Activated naive CD8-positive, alpha-beta T cell treated with anti-CD3 and anti-CD28 coated beads, Interleukin-2, amount 50 U/mL, for 24 hours (primary cell): ENCODE measurements around the gene NPL.

Experiments
- ATAC-seq: fragments of 150-1000 bp; cut with Tn5 transposase; one replicate; pipeline ENCODE4 v1.10.0; 2021
- DNase-seq: peaks from one replicate; pipeline ENCODE4 v3.0.0; 2021
- H3K27ac Mint-ChIP-seq: one replicate; pipeline ENCODE4 v1.8.0; 2021; ENCODE audit warnings: mild to moderate bottlenecking, mixed read lengths
- H3K27me3 Mint-ChIP-seq: one replicate; pipeline ENCODE4 v1.8.0; 2021; ENCODE audit warnings: mixed read lengths
- H3K36me3 Mint-ChIP-seq: one replicate; pipeline ENCODE4 v1.8.0; 2021; ENCODE audit warnings: low read depth, mixed read lengths
- H3K4me1 Mint-ChIP-seq: one replicate; pipeline ENCODE4 v1.8.0; 2021; ENCODE audit warnings: mixed read lengths
- H3K4me3 Mint-ChIP-seq: one replicate; pipeline ENCODE4 v1.8.0; 2021; ENCODE audit warnings: mild to moderate bottlenecking, moderate library complexity, mixed read lengths
- H3K9me3 Mint-ChIP-seq: one replicate; pipeline ENCODE4 v1.8.0; 2021; ENCODE audit warnings: mixed read lengths

NPL gene

DNA sequence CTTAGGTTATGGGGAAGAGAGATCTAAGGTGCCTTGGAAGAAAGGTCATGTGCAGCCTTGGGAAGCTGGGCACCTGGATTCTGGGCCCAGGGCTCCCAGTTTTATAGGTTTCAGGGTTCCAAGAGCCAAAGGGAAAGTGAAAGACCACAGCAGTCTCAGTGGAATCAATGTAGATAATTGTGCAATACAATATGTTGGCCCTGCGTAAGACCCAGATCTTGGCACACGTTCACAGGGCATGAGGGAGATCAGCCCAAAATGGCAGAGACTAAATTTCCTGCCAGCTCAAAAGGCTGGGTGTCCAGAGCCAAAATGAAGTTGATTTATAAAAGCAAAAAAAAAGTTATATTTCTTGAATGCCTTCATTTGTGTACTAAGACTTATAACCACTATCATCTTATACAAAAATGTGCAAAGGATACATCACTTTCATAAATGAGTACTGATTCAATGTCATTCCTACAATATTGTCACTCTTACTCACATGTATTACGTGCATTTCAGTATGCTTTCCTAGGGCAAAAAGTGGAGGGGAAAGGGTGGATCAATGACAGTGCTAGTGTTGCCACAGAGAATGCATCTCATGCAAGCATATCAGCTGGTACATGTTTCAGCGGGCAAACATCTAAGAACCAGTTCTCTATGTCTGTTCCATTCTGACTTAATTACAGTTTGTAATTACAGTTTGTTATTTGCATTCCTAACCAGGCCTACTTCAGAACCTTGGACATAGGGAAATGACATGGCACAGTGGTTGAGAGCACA is 22.5 kb upstream of the NPL start:
- ATAC-seq = no peak

DNA sequence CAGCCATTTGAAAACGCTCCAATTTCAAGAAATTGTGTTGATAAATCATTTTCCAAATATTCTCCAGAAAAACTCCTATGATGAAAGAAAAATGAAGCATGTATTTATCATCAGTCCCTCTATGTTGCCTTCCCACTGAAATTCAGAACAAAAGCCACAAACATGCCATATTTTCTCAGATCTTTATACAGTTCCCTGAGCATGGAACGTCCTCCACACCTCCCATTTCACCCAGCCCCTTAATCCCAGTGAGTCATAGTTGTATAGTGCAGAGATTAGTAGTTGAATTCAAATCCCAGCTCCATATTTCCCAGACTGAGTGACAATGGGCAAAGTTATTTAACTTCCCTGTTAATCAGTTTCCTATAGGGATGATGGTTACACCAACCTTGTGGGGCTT is 20.6 kb upstream of the NPL start:
- no peak overlapping the region for H3K4me3 Mint-ChIP-seq
- H3K27ac Mint-ChIP-seq = no peak overlapping the region
- H3K9me3 Mint-ChIP-seq = no peaks in the 10 kb centered on the region
- H3K36me3 Mint-ChIP-seq = no peaks in the 10 kb centered on the region
- ATAC-seq = no peak
- DNase-seq = no peak
- H3K27me3 Mint-ChIP-seq = peaks cover 21% of the 10 kb centered on the region
- no peaks in the 10 kb centered on the region for H3K4me1 Mint-ChIP-seq

More for the DNA sequence above, 22.5 kb upstream of the NPL start:
- Mint-ChIP-seq H3K36me3 (no peaks in the 10 kb centered on the region), H3K9me3 (no peaks in the 10 kb centered on the region), H3K4me1 (no peaks in the 10 kb centered on the region), H3K27me3 (peaks cover 16% of the 10 kb centered on the region), H3K27ac (no peak overlapping the region), H3K4me3 (no peak overlapping the region)
- DNase-seq = no peak

DNA sequence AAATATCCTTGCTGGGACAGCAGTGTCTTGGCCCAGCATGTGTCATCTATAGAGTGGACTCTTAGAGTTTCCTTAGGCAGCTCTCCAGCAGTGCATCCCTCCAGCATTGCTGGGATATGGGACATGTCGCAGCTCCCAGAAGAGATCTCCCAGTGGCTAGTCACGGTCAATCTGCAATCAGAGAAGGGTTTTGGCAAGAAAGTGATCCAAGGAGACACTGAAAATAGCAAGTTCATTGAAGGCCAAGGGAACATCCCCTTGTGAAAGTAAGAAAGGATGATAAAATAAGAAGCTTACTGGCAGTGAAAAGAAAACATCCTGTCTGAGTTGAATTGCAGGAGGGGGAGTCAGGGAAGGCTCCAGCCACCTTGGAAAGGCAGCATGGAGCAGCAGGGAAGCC is 19.3 kb upstream of the NPL start:
- ATAC-seq = no peak
- Mint-ChIP-seq H3K27me3 (peaks cover 30% of the 10 kb centered on the region), H3K4me1 (no peaks in the 10 kb centered on the region), H3K36me3 (no peaks in the 10 kb centered on the region), H3K27ac (no peak overlapping the region), H3K9me3 (no peaks in the 10 kb centered on the region), H3K4me3 (no peak overlapping the region)
- no peak for DNase-seq

- ATAC-seq = no peak
- Mint-ChIP-seq H3K27me3 (peaks cover 29% of the 10 kb centered on the region), H3K4me3 (no peak overlapping the region)
These were observed 18.2 kb upstream of the NPL start for GRCh38 chr1:182771187-182771984.

DNA sequence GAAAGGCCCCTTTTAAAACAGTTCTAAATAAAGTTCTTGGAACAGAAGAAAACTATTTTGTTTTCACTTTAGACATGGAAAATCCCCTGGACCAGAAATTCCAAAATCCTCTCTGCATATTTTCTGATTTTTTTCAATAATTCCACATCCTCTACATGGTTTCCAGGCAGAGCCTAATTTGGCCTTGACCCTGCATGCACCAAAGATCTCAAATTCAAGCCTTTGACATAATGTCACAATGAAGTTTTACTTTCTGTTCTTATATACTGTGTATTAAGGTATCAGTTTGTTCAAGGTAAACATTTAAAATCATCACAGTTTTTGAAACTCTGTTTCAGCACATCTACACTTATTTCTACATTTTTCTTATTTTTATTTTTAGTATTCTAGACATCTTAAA is 12.2 kb upstream of the NPL start:
- Mint-ChIP-seq H3K27me3 (peaks cover 17% of the 10 kb centered on the region), H3K4me1 (peaks cover 14% of the 10 kb centered on the region), H3K27ac (no peak overlapping the region), H3K4me3 (no peak overlapping the region), H3K36me3 (no peaks in the 10 kb centered on the region), H3K9me3 (no peaks in the 10 kb centered on the region)
- DNase-seq (no peak), ATAC-seq (no peak)

More at GRCh38 chr1:182771187-182771984, 18.2 kb upstream of the NPL start:
- H3K9me3 Mint-ChIP-seq = no peaks in the 10 kb centered on the region
- no peaks in the 10 kb centered on the region for H3K36me3 Mint-ChIP-seq
- H3K4me1 Mint-ChIP-seq = no peaks in the 10 kb centered on the region
- DNase-seq = no peak
- no peak overlapping the region for H3K27ac Mint-ChIP-seq

DNA sequence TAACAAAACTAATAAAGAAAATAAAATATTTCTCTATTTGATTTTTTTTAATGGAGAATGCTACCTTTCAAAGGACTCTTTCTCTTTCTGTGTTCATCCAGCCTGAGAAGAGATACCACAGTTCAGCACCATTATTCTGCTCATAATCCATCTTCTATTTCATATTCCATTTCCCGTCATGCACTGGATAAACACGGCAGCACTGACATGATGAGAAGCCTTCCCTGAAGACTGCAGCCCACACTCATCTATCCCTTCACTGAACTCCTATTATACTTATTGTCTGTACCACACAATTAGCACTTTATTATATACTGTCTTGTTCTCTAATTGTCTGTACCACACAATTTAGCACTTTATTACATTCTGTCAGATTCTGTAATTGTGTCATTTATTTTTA is 10.7 kb upstream of the NPL start:
- no peak for DNase-seq
- H3K36me3 Mint-ChIP-seq = no peaks in the 10 kb centered on the region
- ATAC-seq = no peak

GRCh38 chr1:182779530-182779929 is 10.0 kb upstream of the NPL start:
- DNase-seq (no peak), ATAC-seq (no peak)
- H3K27ac Mint-ChIP-seq = no peak overlapping the region
- no peaks in the 10 kb centered on the region for H3K36me3 Mint-ChIP-seq
- peaks cover 13% of the 10 kb centered on the region for H3K27me3 Mint-ChIP-seq
- no peaks in the 10 kb centered on the region for H3K9me3 Mint-ChIP-seq
- H3K4me3 Mint-ChIP-seq = no peak overlapping the region
- H3K4me1 Mint-ChIP-seq = peaks cover 17% of the 10 kb centered on the region

More for the DNA sequence above, 10.7 kb upstream of the NPL start:
- Mint-ChIP-seq H3K4me3 (no peak overlapping the region), H3K4me1 (peaks cover 17% of the 10 kb centered on the region), H3K9me3 (no peaks in the 10 kb centered on the region), H3K27ac (no peak overlapping the region), H3K27me3 (peaks cover 18% of the 10 kb centered on the region)

DNA sequence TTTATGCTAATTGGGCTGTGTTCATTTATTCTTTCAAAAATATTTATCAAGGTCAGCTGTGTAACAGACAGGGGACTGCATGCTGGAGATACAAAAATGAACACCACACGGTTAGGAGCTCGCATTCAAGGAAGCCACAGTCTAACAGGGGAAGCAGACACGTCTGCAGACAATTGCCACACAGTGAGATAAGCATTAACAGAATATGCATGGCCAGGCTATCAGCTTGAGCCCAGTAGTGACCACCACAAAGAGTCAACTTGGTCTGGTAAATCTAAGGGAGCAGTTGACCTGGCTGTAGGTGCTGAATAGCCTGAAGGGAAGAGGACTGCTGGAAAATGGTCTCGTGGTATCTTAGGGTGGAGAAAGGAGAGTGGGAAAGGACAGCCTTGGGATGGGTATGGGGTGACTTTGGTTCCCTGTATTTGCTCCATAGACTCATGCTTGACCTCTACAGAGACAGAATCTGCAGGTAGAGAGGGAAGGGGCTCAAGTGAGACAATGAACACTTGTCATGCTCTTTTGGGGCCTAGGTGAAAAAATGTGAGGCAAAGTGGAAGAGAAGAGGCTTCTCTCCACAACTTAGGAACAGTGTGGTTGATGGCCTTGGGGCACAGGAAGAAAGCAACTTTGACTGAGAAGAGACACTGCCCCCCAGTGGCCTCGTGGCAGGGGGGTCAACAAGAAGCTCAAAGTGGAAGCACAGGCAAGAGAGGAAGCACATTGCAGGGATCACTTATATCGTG is 7.6 kb upstream of the NPL start:
- Mint-ChIP-seq H3K36me3 (no peaks in the 10 kb centered on the region), H3K4me3 (no peak overlapping the region), H3K27me3 (peaks cover 8% of the 10 kb centered on the region), H3K9me3 (no peaks in the 10 kb centered on the region), H3K4me1 (peaks cover 14% of the 10 kb centered on the region), H3K27ac (peak overlapping the region; percentile 1)
- ATAC-seq = peak; percentile 80
- peak; percentile 80 for DNase-seq

DNA sequence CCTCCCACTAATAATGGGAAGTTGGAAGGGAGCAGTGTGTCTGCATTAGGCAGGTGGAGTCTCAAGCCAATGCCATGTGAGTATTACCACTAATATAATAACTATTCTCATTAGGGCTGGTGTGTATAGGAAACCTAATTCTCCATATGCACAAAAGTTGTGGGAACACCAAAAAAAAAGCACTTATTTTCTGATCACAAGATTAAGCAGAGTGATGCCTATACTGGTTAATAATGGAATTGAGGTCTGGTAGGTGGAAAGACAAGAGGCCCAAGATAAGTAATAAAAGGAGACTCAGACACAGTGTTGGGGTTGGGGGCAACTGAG is 7.0 kb upstream of the NPL start:
- H3K27me3 Mint-ChIP-seq = peaks cover 11% of the 10 kb centered on the region
- no peak overlapping the region for H3K4me3 Mint-ChIP-seq
- H3K36me3 Mint-ChIP-seq = no peaks in the 10 kb centered on the region
- DNase-seq = no peak
- no peaks in the 10 kb centered on the region for H3K9me3 Mint-ChIP-seq
- H3K4me1 Mint-ChIP-seq = peaks cover 10% of the 10 kb centered on the region
- H3K27ac Mint-ChIP-seq = no peak overlapping the region
- no peak for ATAC-seq

- H3K27me3 Mint-ChIP-seq = peaks cover 15% of the 10 kb centered on the region
- ATAC-seq (peak; percentile 26), DNase-seq (no peak)
- H3K4me3 Mint-ChIP-seq = no peak overlapping the region
- H3K9me3 Mint-ChIP-seq = no peaks in the 10 kb centered on the region
- H3K4me1 Mint-ChIP-seq = peaks cover 10% of the 10 kb centered on the region
- no peak overlapping the region for H3K27ac Mint-ChIP-seq
- H3K36me3 Mint-ChIP-seq = no peaks in the 10 kb centered on the region
These were observed 6.5 kb upstream of the NPL start for GRCh38 chr1:182783068-182783467.

GRCh38 chr1:182784556-182785171 is 4.9 kb upstream of the NPL start:
- Mint-ChIP-seq H3K36me3 (no peaks in the 10 kb centered on the region), H3K4me1 (peaks cover 20% of the 10 kb centered on the region), H3K27ac (no peak overlapping the region), H3K27me3 (peaks cover 19% of the 10 kb centered on the region), H3K4me3 (no peak overlapping the region), H3K9me3 (no peaks in the 10 kb centered on the region)
- ATAC-seq (no peak), DNase-seq (no peak)

GRCh38 chr1:182785181-182785580 is 4.4 kb upstream of the NPL start:
- peaks cover 19% of the 10 kb centered on the region for H3K27me3 Mint-ChIP-seq
- ATAC-seq (no peak), DNase-seq (no peak)
- no peak overlapping the region for H3K27ac Mint-ChIP-seq
- H3K9me3 Mint-ChIP-seq = no peaks in the 10 kb centered on the region
- no peak overlapping the region for H3K4me3 Mint-ChIP-seq
- peaks cover 25% of the 10 kb centered on the region for H3K4me1 Mint-ChIP-seq
- H3K36me3 Mint-ChIP-seq = no peaks in the 10 kb centered on the region

GRCh38 chr1:182786223-182786994 is 3.2 kb upstream of the NPL start:
- Mint-ChIP-seq H3K4me1 (peaks cover 27% of the 10 kb centered on the region), H3K4me3 (no peak overlapping the region), H3K27ac (no peak overlapping the region), H3K9me3 (no peaks in the 10 kb centered on the region), H3K27me3 (peaks cover 21% of the 10 kb centered on the region), H3K36me3 (no peaks in the 10 kb centered on the region)
- ATAC-seq = no peak
- DNase-seq = peak; percentile 63

DNA sequence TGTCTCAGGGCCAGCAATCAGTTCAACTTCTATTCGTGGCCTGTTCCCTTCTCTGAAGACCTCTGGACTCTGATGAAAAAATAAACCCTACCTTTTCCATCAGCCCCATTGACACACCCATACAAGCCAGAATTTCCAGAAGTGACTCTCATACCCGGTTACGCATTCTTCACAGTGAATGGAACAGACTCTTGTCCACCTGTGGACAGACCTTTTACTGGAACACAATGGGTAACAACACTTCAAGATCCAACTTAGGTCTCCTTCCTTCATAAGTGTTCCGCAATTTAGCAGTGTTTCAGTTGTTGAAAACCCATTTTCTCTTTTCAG is 2.6 kb upstream of the NPL start:
- ATAC-seq (no peak), DNase-seq (no peak)
- Mint-ChIP-seq H3K27me3 (peaks cover 21% of the 10 kb centered on the region), H3K4me1 (peaks cover 24% of the 10 kb centered on the region), H3K36me3 (no peaks in the 10 kb centered on the region), H3K27ac (no peak overlapping the region), H3K4me3 (no peak overlapping the region), H3K9me3 (no peaks in the 10 kb centered on the region)
